ENCODE measurements around the gene KLHDC8A.

Gene KLHDC8A

GRCh38 chr1:205382561-205382960, 25.8 kb upstream of the KLHDC8A start:
- no peak overlapping the region for H3K27ac ChIP-seq
- no peaks in the 10 kb centered on the region for H3K79me2 ChIP-seq
- no peak overlapping the region for H2AFZ ChIP-seq
- H3K4me3 ChIP-seq (ENCODE audit: low read depth, low read length) = no peak overlapping the region
- no peak overlapping the region for H3K9ac ChIP-seq
- no peaks in the 10 kb centered on the region for H3K36me3 ChIP-seq (ENCODE audit: control insufficient read depth, insufficient read depth, low read length)
- no peaks in the 10 kb centered on the region for H3K9me3 ChIP-seq (ENCODE audit: control insufficient read depth, low read length)
- H3K4me1 ChIP-seq = peaks cover 3% of the 10 kb centered on the region
- no peak overlapping the region for H3K4me2 ChIP-seq (ENCODE audit: low read length)
- TF ChIP-seq CTCF (IDR thresholded peaks at IDR 0.05) = no peak
- no peaks in the 10 kb centered on the region for H3K27me3 ChIP-seq (ENCODE audit: control insufficient read depth, insufficient read depth, low read length)

- no peaks in the 10 kb centered on the region for H3K36me3 ChIP-seq (ENCODE audit: control insufficient read depth, insufficient read depth, low read length)
- no peak for TF ChIP-seq CTCF (IDR thresholded peaks at IDR 0.05)
- no peak overlapping the region for H3K27ac ChIP-seq
- H3K4me3 ChIP-seq (ENCODE audit: low read depth, low read length) = no peak overlapping the region
- H3K4me2 ChIP-seq (ENCODE audit: low read length) = no peak overlapping the region
- peaks cover 3% of the 10 kb centered on the region for H3K4me1 ChIP-seq
- no peak overlapping the region for H3K9ac ChIP-seq
- H3K79me2 ChIP-seq = no peaks in the 10 kb centered on the region
- H2AFZ ChIP-seq = no peak overlapping the region
- no peaks in the 10 kb centered on the region for H3K27me3 ChIP-seq (ENCODE audit: control insufficient read depth, insufficient read depth, low read length)
- H3K9me3 ChIP-seq (ENCODE audit: control insufficient read depth, low read length) = no peaks in the 10 kb centered on the region
Measured at GRCh38 chr1:205381305-205381704, 24.6 kb upstream of the KLHDC8A start.

- no peaks in the 10 kb centered on the region for H3K79me2 ChIP-seq
- H3K27ac ChIP-seq = no peak overlapping the region
- H2AFZ ChIP-seq = no peak overlapping the region
- no peak for TF ChIP-seq CTCF (IDR thresholded peaks at IDR 0.05)
- no peaks in the 10 kb centered on the region for H3K36me3 ChIP-seq (ENCODE audit: control insufficient read depth, insufficient read depth, low read length)
- no peak overlapping the region for H3K9ac ChIP-seq
- H3K4me2 ChIP-seq (ENCODE audit: low read length) = no peak overlapping the region
- no peaks in the 10 kb centered on the region for H3K9me3 ChIP-seq (ENCODE audit: control insufficient read depth, low read length)
- peaks cover 4% of the 10 kb centered on the region for H3K4me1 ChIP-seq
- no peak overlapping the region for H3K4me3 ChIP-seq (ENCODE audit: low read depth, low read length)
- H3K27me3 ChIP-seq (ENCODE audit: control insufficient read depth, insufficient read depth, low read length) = no peaks in the 10 kb centered on the region
Measured at GRCh38 chr1:205380882-205381281, 24.2 kb upstream of the KLHDC8A start.

- TF ChIP-seq CTCF (IDR thresholded peaks at IDR 0.05) = no peak
- Histone ChIP-seq H3K4me1 (peaks cover 11% of the 10 kb centered on the region), H3K27me3 (ENCODE audit: control insufficient read depth, insufficient read depth, low read length) (no peaks in the 10 kb centered on the region), H3K4me3 (ENCODE audit: low read depth, low read length) (no peak overlapping the region), H3K79me2 (no peaks in the 10 kb centered on the region), H3K36me3 (ENCODE audit: control insufficient read depth, insufficient read depth, low read length) (no peaks in the 10 kb centered on the region), H3K4me2 (ENCODE audit: low read length) (no peak overlapping the region), H3K9me3 (ENCODE audit: control insufficient read depth, low read length) (no peaks in the 10 kb centered on the region), H3K27ac (no peak overlapping the region), H3K9ac (no peak overlapping the region), H2AFZ (no peak overlapping the region)
Measured at GRCh38 chr1:205379056-205379455, 22.3 kb upstream of the KLHDC8A start.

GRCh38 chr1:205377355-205377754, 20.6 kb upstream of the KLHDC8A start:
- Histone ChIP-seq H3K9ac (no peak overlapping the region), H3K27me3 (ENCODE audit: control insufficient read depth, insufficient read depth, low read length) (no peaks in the 10 kb centered on the region), H3K9me3 (ENCODE audit: control insufficient read depth, low read length) (no peaks in the 10 kb centered on the region), H3K4me3 (ENCODE audit: low read depth, low read length) (no peak overlapping the region), H2AFZ (no peak overlapping the region), H3K79me2 (no peaks in the 10 kb centered on the region), H3K27ac (no peak overlapping the region), H3K4me1 (peaks cover 18% of the 10 kb centered on the region), H3K4me2 (ENCODE audit: low read length) (no peak overlapping the region), H3K36me3 (ENCODE audit: control insufficient read depth, insufficient read depth, low read length) (no peaks in the 10 kb centered on the region)
- TF ChIP-seq CTCF (IDR thresholded peaks at IDR 0.05) = no peak
